Naive thymus-derived CD8-positive, alpha-beta T cell (primary cell): Measurements from ENCODE around the gene SMIM33. TPM values are rescaled to one million over a fixed set of nuclear protein-coding genes. Genes with fewer than 3 reads are reported as not detected.
"Not testable (repeated sequence)": the region's sequence is repeated elsewhere in the genome, so short reads cannot be mapped to it uniquely, and the experiment has no call there.

Experiments used
- ATAC-seq, 2 donors: fragments of 150-1000 bp; cut with Tn5 transposase in 1 of 2; sonication (Bioruptor Pico), chemical (Tn5 transposase) in 1 of 2; 1 replicate in 1 of 2; 2 replicates in 1 of 2; pipeline ENCODE4 v1.10.0; 2021; ENCODE audit warnings: mild to moderate bottlenecking in 2 of 2, moderate library complexity in 2 of 2
- POLR2A ChIA-PET: fragments of 350-600 bp; sonication (Branson Sonifier 250); formaldehyde crosslinking; loops from one replicate; lab custom pipeline; 2021; ENCODE audit warnings: antibody characterized with exemption; lab: Charles Lee
- DNase-seq, 10 donors: peaks; one replicate each; pipeline versions ENCODE4 v3.0.0 to v3.0.0-alpha.2; 2020 to 2022
- H3K27ac Mint-ChIP-seq, 10 donors: one replicate each; pipeline ENCODE4 v1.8.0; 2020 to 2022; ENCODE audit warnings: mild to moderate bottlenecking in 10 of 10, mixed read lengths in 10 of 10, moderate library complexity in 4 of 10, inconsistent platforms in 1 of 10
- H3K27me3 Mint-ChIP-seq, 5 donors: one replicate each; pipeline ENCODE4 v1.8.0; 2021 to 2022; ENCODE audit warnings: mixed read lengths in 5 of 5
- H3K36me3 Mint-ChIP-seq, 3 donors: one replicate each; pipeline ENCODE4 v1.8.0; 2020 to 2022; ENCODE audit warnings: mixed read lengths in 3 of 3, mild to moderate bottlenecking in 2 of 3, inconsistent platforms in 1 of 3
- H3K4me1 Mint-ChIP-seq, 4 donors: one replicate each; pipeline ENCODE4 v1.8.0; 2021 to 2022; ENCODE audit warnings: mixed read lengths in 4 of 4
- H3K4me3 Mint-ChIP-seq, 10 donors: one replicate each; pipeline ENCODE4 v1.8.0; 2020 to 2022; ENCODE audit warnings: mild to moderate bottlenecking in 10 of 10, mixed read lengths in 10 of 10, moderate library complexity in 6 of 10, inconsistent platforms in 1 of 10
- H3K9me3 Mint-ChIP-seq, 9 donors: one replicate each; pipeline ENCODE4 v1.8.0; 2020 to 2022; ENCODE audit warnings: mixed read lengths in 9 of 9, mild to moderate bottlenecking in 3 of 9, inconsistent platforms in 1 of 9, moderate library complexity in 1 of 9
- polyA plus RNA-seq, 3 donors: library from polyadenylated mRNA; unstranded; fragments of 300-500 nt; fragmentation: Illumina TruSeq; gene quantifications; one replicate each; pipeline ENCODE4 v1.2.3, GENCODE V29; 2021
- total RNA-seq, 8 experiments: library from RNA in 2 of 8; stranded (reverse) in 2 of 8; gene quantifications; one replicate each; pipeline ENCODE4 v1.2.3 and lab custom pipeline; 2021 to 2026

SMIM33 gene
- total and polyA plus RNA-seq, 5 experiments from 2014 or later = 0.13 to 0.43 (median 0.23) TPM; not detected in 1

GRCh38 chr5:139473565-139473964, 2.8 kb downstream of the SMIM33 start:
- Mint-ChIP-seq H3K36me3 (peaks cover 0 to 37% (median 6%) of the 10 kb centered on the region in 3 donors), H3K27ac (peak overlapping the region; percentile 5 to 96 (median 70)), H3K9me3 (no peaks in the 10 kb centered on the region), H3K27me3 (no peaks in the 10 kb centered on the region), H3K4me1 (peaks cover 33 to 91% (median 86%) of the 10 kb centered on the region in 4 donors), H3K4me3 (peak overlapping the region in 4 of 10 donors; percentile 14 to 50 (median 17))
- DNase-seq (no peak), ATAC-seq (no peak)
- POLR2A ChIA-PET = interaction anchor here (2.6 to 4.9 kb wide), 2 partner anchors 9 to 15 kb away, joined by 7 to 50 read pairs; partner anchors contain the start of gene STING1

DNA sequence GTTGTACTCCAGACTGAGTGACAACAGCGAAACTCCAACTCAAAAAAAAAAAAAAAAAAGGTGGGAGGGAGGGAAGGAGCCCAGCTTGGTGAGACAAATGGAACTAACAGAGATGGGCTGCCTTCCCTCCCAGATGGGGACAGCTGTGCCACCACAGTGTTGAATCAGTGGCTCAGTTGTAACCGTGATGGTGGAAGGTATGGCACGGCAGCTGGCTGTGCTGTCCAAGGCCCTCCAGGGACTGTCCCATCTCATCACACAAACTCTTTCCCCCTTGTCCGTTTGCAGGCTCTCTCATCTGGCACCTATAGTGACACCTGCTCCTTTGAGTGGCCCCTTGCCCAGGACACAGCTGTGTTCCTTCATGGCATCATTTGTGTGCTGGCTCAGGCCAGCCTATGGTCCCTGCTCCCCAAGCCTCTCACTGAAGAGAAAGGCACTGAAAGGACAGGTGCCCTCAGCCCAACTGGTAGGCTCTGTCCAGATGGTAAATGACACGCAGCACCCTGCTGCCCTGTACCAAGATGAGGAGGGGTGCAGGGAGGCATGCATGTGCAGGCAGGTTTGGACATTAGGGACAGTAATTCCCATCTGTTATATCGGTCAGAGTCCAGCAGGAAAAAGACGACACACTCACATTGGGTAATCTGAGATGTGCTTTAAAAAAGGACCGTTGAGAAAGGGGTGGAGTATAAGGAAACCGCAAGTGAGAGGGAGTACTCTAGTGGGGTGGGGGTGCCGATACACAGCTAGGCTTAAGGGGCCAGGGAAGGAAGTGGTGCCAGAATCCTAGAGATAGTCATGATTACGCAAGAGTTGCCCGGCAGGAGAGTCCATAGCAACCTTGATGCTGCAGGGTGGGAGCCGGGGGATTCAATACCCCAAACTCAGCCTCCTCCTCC, 4.3 kb downstream of the SMIM33 start:
- H3K4me1 Mint-ChIP-seq = peaks cover 31 to 89% (median 82%) of the 10 kb centered on the region in 4 donors

GRCh38 chr5:139475865-139476617, 5.2 kb downstream of the SMIM33 start:
- peak in 1 of 2 donors; percentile 4 for ATAC-seq
- H3K4me1 Mint-ChIP-seq = peaks cover 33 to 89% (median 81%) of the 10 kb centered on the region in 4 donors
- H3K9me3 Mint-ChIP-seq = no peaks in the 10 kb centered on the region
- peak overlapping the region in 9 of 10 donors; percentile 69 to 97 (median 88) for H3K27ac Mint-ChIP-seq
- peaks cover 0 to 56% (median 12%) of the 10 kb centered on the region in 3 donors for H3K36me3 Mint-ChIP-seq
- H3K27me3 Mint-ChIP-seq = no peaks in the 10 kb centered on the region
- POLR2A ChIA-PET = interaction anchor here (0.6 to 1.4 kb wide), 4 partner anchors 11 to 44 kb away, joined by 3 to 7 read pairs (median 4); partner anchors contain the start of gene DNAJC18
- H3K4me3 Mint-ChIP-seq = peak overlapping the region in 7 of 10 donors; percentile 54 to 79 (median 74)
- DNase-seq = peak in 1 of 10 donors; percentile 51

More for the DNA sequence above, 4.3 kb downstream of the SMIM33 start:
- ATAC-seq (peak; percentile 58 to 70), DNase-seq (peak in 4 of 10 donors; percentile 18 to 68 (median 38))
- H3K9me3 Mint-ChIP-seq = no peaks in the 10 kb centered on the region
- H3K27ac Mint-ChIP-seq = peak overlapping the region; percentile 78 to 97 (median 88)
- POLR2A ChIA-PET = interaction anchor here (0.8 to 2.6 kb wide), 4 partner anchors 11 to 36 kb away, joined by 3 to 7 read pairs (median 6); partner anchors contain the start of gene DNAJC18
- peak overlapping the region; percentile 37 to 79 (median 60) for H3K4me3 Mint-ChIP-seq
- H3K36me3 Mint-ChIP-seq = peaks cover 0 to 48% (median 12%) of the 10 kb centered on the region in 3 donors
- no peaks in the 10 kb centered on the region for H3K27me3 Mint-ChIP-seq

DNA sequence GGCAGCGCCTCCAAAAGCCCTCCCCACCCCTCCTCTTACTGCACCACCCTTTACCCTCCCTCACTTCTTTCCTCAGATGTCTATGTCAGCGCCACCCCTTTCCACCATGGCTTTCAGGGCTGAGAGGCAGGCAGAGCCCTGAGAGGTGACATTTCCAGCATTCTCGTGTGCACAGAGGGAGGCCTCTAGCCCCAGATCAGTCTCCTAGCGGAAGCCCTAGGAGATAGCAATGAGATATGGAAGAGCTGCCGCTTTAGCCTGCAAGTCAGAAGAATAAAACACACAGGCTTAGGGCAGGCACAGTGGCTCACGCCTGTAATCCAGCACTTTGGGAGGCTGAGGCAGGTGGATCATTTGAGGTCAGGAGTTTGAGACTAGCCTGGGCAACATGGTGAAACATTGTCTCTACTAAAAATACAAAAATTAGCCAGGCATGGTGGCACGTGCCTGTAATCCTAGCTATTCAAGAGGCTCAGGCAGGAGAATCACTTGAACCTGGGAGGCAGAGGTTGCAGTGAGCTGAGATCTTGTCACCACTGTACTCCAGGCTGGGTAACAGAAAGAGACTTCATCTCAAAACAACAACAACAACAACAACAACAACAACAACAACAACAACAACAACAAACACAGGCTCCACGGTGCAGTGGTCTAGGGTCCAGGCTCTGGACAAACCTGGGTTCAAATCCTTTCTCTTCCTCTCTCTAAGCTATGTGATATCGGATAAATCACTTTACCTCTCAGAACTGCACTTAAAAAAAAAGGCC, 8.0 kb downstream of the SMIM33 start:
- not testable (repeated sequence) for H3K27me3 Mint-ChIP-seq, H3K9me3 Mint-ChIP-seq, ATAC-seq
- Mint-ChIP-seq H3K4me3 (peak overlapping the region in 8 of 10 donors; percentile 14 to 59 (median 28)), H3K36me3 (peaks cover 0 to 54% (median 12%) of the 10 kb centered on the region in 3 donors), H3K4me1 (peaks cover 26 to 72% (median 70%) of the 10 kb centered on the region in 4 donors), H3K27ac (peak overlapping the region in 9 of 10 donors; percentile 36 to 89 (median 81))
- POLR2A ChIA-PET = interaction anchor here (0.7 to 1.2 kb wide), 2 partner anchors 9 to 20 kb away, joined by 3 read pairs; no protein-coding TSS in a partner anchor
- peak in 1 of 10 donors; percentile 7 for DNase-seq

- peaks cover 26 to 64% (median 62%) of the 10 kb centered on the region in 4 donors for H3K4me1 Mint-ChIP-seq
- H3K27me3 Mint-ChIP-seq, H3K9me3 Mint-ChIP-seq, H3K27ac Mint-ChIP-seq, H3K4me3 Mint-ChIP-seq, DNase-seq, ATAC-seq: not testable (repeated sequence)
- peaks cover 0 to 54% (median 12%) of the 10 kb centered on the region in 3 donors for H3K36me3 Mint-ChIP-seq
- POLR2A ChIA-PET = interaction anchor here (0.7 to 1.2 kb wide), 2 partner anchors 8 to 21 kb away, joined by 3 read pairs; no protein-coding TSS in a partner anchor
These were observed 8.9 kb downstream of the SMIM33 start for GRCh38 chr5:139479729-139480128.

- DNase-seq (no peak), ATAC-seq (no peak)
- H3K27me3 Mint-ChIP-seq = no peaks in the 10 kb centered on the region
- no peaks in the 10 kb centered on the region for H3K9me3 Mint-ChIP-seq
- H3K36me3 Mint-ChIP-seq = peaks cover 0 to 42% (median 9%) of the 10 kb centered on the region in 3 donors
- peak overlapping the region; percentile 79 to 97 (median 95) for H3K27ac Mint-ChIP-seq
- H3K4me3 Mint-ChIP-seq = peak overlapping the region; percentile 85 to 93 (median 89)
- POLR2A ChIA-PET = interaction anchor here (0.6 to 4.2 kb wide), 10 partner anchors 9 to 187 kb away, joined by 3 to 50 read pairs (median 12); partner anchors contain the start of genes DNAJC18, MATR3, SMIM33 and UBE2D2
- H3K4me1 Mint-ChIP-seq = peaks cover 19 to 53% (median 48%) of the 10 kb centered on the region in 4 donors
These were observed 10.3 kb downstream of the SMIM33 start for GRCh38 chr5:139481122-139481533.

GRCh38 chr5:139481580-139482049, 10.8 kb downstream of the SMIM33 start:
- no peaks in the 10 kb centered on the region for H3K9me3 Mint-ChIP-seq
- DNase-seq (no peak), ATAC-seq (peak in 1 of 2 donors; percentile 13)
- POLR2A ChIA-PET = interaction anchor here (0.6 to 4.2 kb wide), 16 partner anchors 9 to 188 kb away, joined by 3 to 50 read pairs (median 6); partner anchors contain the start of genes DNAJC18, MATR3, SMIM33 and SPATA24
- peak overlapping the region; percentile 79 to 97 (median 95) for H3K27ac Mint-ChIP-seq
- peak overlapping the region; percentile 85 to 93 (median 89) for H3K4me3 Mint-ChIP-seq
- H3K4me1 Mint-ChIP-seq = peaks cover 19 to 49% (median 44%) of the 10 kb centered on the region in 4 donors
- H3K36me3 Mint-ChIP-seq = peaks cover 0 to 38% (median 8%) of the 10 kb centered on the region in 3 donors
- no peaks in the 10 kb centered on the region for H3K27me3 Mint-ChIP-seq

- DNase-seq = peak; percentile 37 to 82 (median 64)
- peak within 1 kb of the TSS; percentile 85 to 93 (median 89) for H3K4me3 Mint-ChIP-seq
- ATAC-seq = peak; percentile 90 to 92
These were observed 11.5 kb downstream of the SMIM33 start, which contains the start of gene STING1 for GRCh38 chr5:139482050-139482889. STING1 (minus strand) TSS chr5:139482758; CDS start chr5:139481704, 1,054 bp downstream.

DNA sequence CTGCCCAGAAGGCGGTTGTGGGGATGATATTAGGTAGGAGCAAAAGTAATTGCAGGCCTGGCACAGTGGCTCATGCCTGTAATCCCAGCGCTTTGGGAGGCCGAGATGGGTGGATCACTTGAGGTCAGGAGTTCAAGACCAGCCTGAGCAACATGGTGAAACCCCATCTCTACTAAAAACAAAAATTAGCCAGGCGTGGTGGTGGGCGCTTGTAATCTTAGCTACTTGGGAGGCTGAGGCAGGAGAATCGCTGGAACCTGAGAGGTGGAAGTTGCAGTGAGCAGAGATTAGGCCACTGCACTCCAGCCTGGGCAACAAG, 12.0 kb downstream of the SMIM33 start:
- H3K27ac Mint-ChIP-seq = peak overlapping the region; percentile 79 to 97 (median 95)
- H3K9me3 Mint-ChIP-seq, H3K27me3 Mint-ChIP-seq, ATAC-seq, DNase-seq: not testable (repeated sequence)
- peaks cover 0 to 26% (median 8%) of the 10 kb centered on the region in 3 donors for H3K36me3 Mint-ChIP-seq
- peak overlapping the region; percentile 85 to 93 (median 89) for H3K4me3 Mint-ChIP-seq
- peaks cover 18 to 47% (median 39%) of the 10 kb centered on the region in 4 donors for H3K4me1 Mint-ChIP-seq
- POLR2A ChIA-PET = interaction anchor here (0.7 to 4.2 kb wide), 15 partner anchors 10 to 228 kb away, joined by 3 to 50 read pairs (median 5); partner anchors contain the start of genes DNAJC18, PAIP2, SMIM33 and SPATA24

More at GRCh38 chr5:139482050-139482889, 11.5 kb downstream of the SMIM33 start, which contains the start of gene STING1:
- peak within 1 kb of the TSS; percentile 79 to 97 (median 95) for H3K27ac Mint-ChIP-seq
- no peaks in the 10 kb centered on the region for H3K27me3 Mint-ChIP-seq
- H3K9me3 Mint-ChIP-seq = no peaks in the 10 kb centered on the region
- peaks cover 0 to 31% (median 8%) of the 10 kb centered on the region in 3 donors for H3K36me3 Mint-ChIP-seq
- POLR2A ChIA-PET = interaction anchor here (0.6 to 4.2 kb wide), 21 partner anchors 10 to 229 kb away, joined by 3 to 50 read pairs (median 4); partner anchors contain the start of genes DNAJC18, MATR3, PAIP2 and SMIM33
- H3K4me1 Mint-ChIP-seq = peaks cover 18 to 49% (median 42%) of the 10 kb centered on the region in 4 donors

DNA sequence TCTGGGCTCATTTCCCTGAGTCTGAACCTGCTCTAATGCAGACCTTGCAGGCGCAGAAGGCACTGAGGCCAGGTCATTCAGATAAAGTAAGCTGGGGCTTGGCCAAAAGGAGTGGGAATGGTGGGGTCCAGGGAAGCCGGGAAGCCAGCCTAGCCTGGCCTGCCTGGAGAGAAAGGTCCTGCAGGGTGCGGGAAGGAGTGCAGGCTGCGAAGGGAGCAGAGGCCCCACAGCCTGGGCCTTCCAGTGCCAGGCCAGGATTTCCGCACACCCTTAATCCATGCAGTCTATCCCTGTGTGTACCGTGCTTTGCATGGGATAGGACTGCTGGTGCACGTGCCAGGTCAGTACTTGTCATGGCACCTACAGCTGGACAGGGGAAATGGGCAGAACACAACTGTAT, 15.4 kb downstream of the SMIM33 start:
- Mint-ChIP-seq H3K9me3 (no peaks in the 10 kb centered on the region), H3K4me3 (no peak overlapping the region), H3K27me3 (no peaks in the 10 kb centered on the region), H3K4me1 (peaks cover 7 to 29% (median 22%) of the 10 kb centered on the region in 4 donors), H3K36me3 (no peaks in the 10 kb centered on the region), H3K27ac (peak overlapping the region in 4 of 10 donors; percentile 15 to 40 (median 32))
- POLR2A ChIA-PET = no interaction called here
- DNase-seq (no peak), ATAC-seq (no peak)
